ENCODE measurements around the gene AGA. TPM values are rescaled to one million over a fixed set of nuclear protein-coding genes. Genes with fewer than 3 reads are reported as not detected.

Gene AGA
- total and polyA plus RNA-seq, 2 donors (not counting 1 experiment from before 2014, with no cell fraction given): 28.2 to 35.3 TPM

- Histone ChIP-seq H3K27ac (ENCODE audit: low read length in 2 of 2) (no peak overlapping the region), H3K36me3 (replicated peaks in 1 of 2; ENCODE audit: control extremely low read depth in 1 of 2, control insufficient read depth in 1 of 2, extremely low read depth in 1 of 2, insufficient read depth in 2 of 2, low read length in 1 of 2) (no peaks in the 10 kb centered on the region), H3K4me3 (ENCODE audit: control extremely low read depth in 1 of 5, extremely low read depth in 1 of 5, insufficient read depth in 1 of 5, low read depth in 2 of 5, low read length in 4 of 5) (no peak overlapping the region), H3K4me2 (replicated peaks; ENCODE audit: low read depth, low read length, poor library complexity, severe bottlenecking) (no peak overlapping the region), H3K9ac (ENCODE audit: low read length) (no peak overlapping the region), H3K27me3 (replicated peaks in 1 of 4; ENCODE audit: control extremely low read depth in 1 of 4, control insufficient read depth in 3 of 4, insufficient read depth in 4 of 4, low read length in 3 of 4) (no peaks in the 10 kb centered on the region), H4K20me1 (ENCODE audit: control insufficient read depth, insufficient read depth, low read length, poor library complexity, severe bottlenecking) (no peaks in the 10 kb centered on the region), H2AFZ (ENCODE audit: insufficient read depth, low read depth, low read length, poor library complexity, severe bottlenecking) (no peak overlapping the region), H3K9me3 (ENCODE audit: control extremely low read depth in 1 of 3, control insufficient read depth in 2 of 3, insufficient read depth in 1 of 3, low read length in 2 of 3) (peaks cover 0 to 4% (median 0%) of the 10 kb centered on the region in 3 donors), H3K4me1 (ENCODE audit: control insufficient read depth in 2 of 2, insufficient read depth in 2 of 2, low read length in 2 of 2) (no peaks in the 10 kb centered on the region), H3K79me2 (ENCODE audit: control insufficient read depth, insufficient read depth, low read length) (no peaks in the 10 kb centered on the region)
- Mint-ChIP-seq H3K9me3 (ENCODE audit: insufficient read depth) (no peaks in the 10 kb centered on the region), H3K27ac (no peak overlapping the region), H3K4me3 (no peak overlapping the region), H3K27me3 (peaks cover 16% of the 10 kb centered on the region), H3K4me1 (no peaks in the 10 kb centered on the region)
- WGBS (ENCODE audit: insufficient coverage): 94% methylated on average over 3 of the region's 3 CpGs
- ChIA-PET CTCF (interaction anchor here (1.4 kb wide), 1 partner anchor 11 kb away, joined by 3 read pairs; no protein-coding TSS in a partner anchor), POLR2A (no interaction called here)
- DNase-seq (no peak), ATAC-seq (ENCODE audit: low read depth) (no peak)
- TF ChIP-seq EZH2 (IDR thresholded peaks at IDR 0.05; ENCODE audit: borderline replicate concordance, insufficient read depth, low read depth, low read length, poor library complexity, severe bottlenecking) (no peak), CTCF (IDR thresholded peaks at IDR 0.05) (no peak)
- intact Hi-C loops (cut with micrococcal nuclease): no loop called here
Observed at GRCh38 chr4:177404342-177404741, 37.9 kb downstream of the AGA start.

GRCh38 chr4:177403746-177404145 is 38.5 kb downstream of the AGA start:
- no peak overlapping the region for H3K9ac ChIP-seq (ENCODE audit: low read length)
- Mint-ChIP-seq H3K27me3 (peaks cover 16% of the 10 kb centered on the region), H3K4me3 (no peak overlapping the region), H3K4me1 (no peaks in the 10 kb centered on the region), H3K27ac (no peak overlapping the region), H3K9me3 (ENCODE audit: insufficient read depth) (no peaks in the 10 kb centered on the region)
- ChIA-PET CTCF (interaction anchor here (1.4 kb wide), 1 partner anchor 10 kb away, joined by 3 read pairs; no protein-coding TSS in a partner anchor), POLR2A (no interaction called here)
- no peak overlapping the region for H3K4me3 ChIP-seq (ENCODE audit: control extremely low read depth in 1 of 5, extremely low read depth in 1 of 5, insufficient read depth in 1 of 5, low read depth in 2 of 5, low read length in 4 of 5)
- H2AFZ ChIP-seq (ENCODE audit: insufficient read depth, low read depth, low read length, poor library complexity, severe bottlenecking): no peak overlapping the region
- no peak overlapping the region for H3K27ac ChIP-seq (ENCODE audit: low read length in 2 of 2)
- no peak for ATAC-seq (ENCODE audit: low read depth)
- intact Hi-C loops (cut with micrococcal nuclease): no loop called here
- H4K20me1 ChIP-seq (ENCODE audit: control insufficient read depth, insufficient read depth, low read length, poor library complexity, severe bottlenecking): no peaks in the 10 kb centered on the region
- H3K4me2 ChIP-seq (replicated peaks; ENCODE audit: low read depth, low read length, poor library complexity, severe bottlenecking): no peak overlapping the region
- 80% methylated on average over 2 of the region's 6 CpGs for WGBS (ENCODE audit: insufficient coverage)
- H3K4me1 ChIP-seq (ENCODE audit: control insufficient read depth in 2 of 2, insufficient read depth in 2 of 2, low read length in 2 of 2): no peaks in the 10 kb centered on the region
- H3K27me3 ChIP-seq (replicated peaks in 1 of 4; ENCODE audit: control extremely low read depth in 1 of 4, control insufficient read depth in 3 of 4, insufficient read depth in 4 of 4, low read length in 3 of 4): no peaks in the 10 kb centered on the region
- peaks cover 0 to 4% (median 0%) of the 10 kb centered on the region in 3 donors for H3K9me3 ChIP-seq (ENCODE audit: control extremely low read depth in 1 of 3, control insufficient read depth in 2 of 3, insufficient read depth in 1 of 3, low read length in 2 of 3)
- H3K36me3 ChIP-seq (replicated peaks in 1 of 2; ENCODE audit: control extremely low read depth in 1 of 2, control insufficient read depth in 1 of 2, extremely low read depth in 1 of 2, insufficient read depth in 2 of 2, low read length in 1 of 2): no peaks in the 10 kb centered on the region
- no peaks in the 10 kb centered on the region for H3K79me2 ChIP-seq (ENCODE audit: control insufficient read depth, insufficient read depth, low read length)
- TF ChIP-seq CTCF (IDR thresholded peaks at IDR 0.05) (no peak), EZH2 (IDR thresholded peaks at IDR 0.05; ENCODE audit: borderline replicate concordance, insufficient read depth, low read depth, low read length, poor library complexity, severe bottlenecking) (no peak)
- DNase-seq: no peak

Measured in B cell (primary cell).